Hematopoietic multipotent progenitor cell treated with erythropoietin and hydrocortisone succinate and interleukin-3 and kit ligand, for 15 days (in vitro differentiated cells): ENCODE data around the gene GZMB.
"Not testable (repeated sequence)": the region's sequence is repeated elsewhere in the genome, so short reads cannot be mapped to it uniquely, and the experiment has no call there.

ENCODE experiments used
- DNase-seq: peaks from one replicate; pipeline ENCODE4 v3.0.0-alpha.2; 2015; ENCODE audit warnings: low spot score

The GZMB gene

GRCh38 chr14:24631749-24632335 lies 2.1 kb downstream of the GZMB start:
- DNase-seq = no peak

GRCh38 chr14:24630872-24631477 lies 3.0 kb downstream of the GZMB start:
- DNase-seq = no peak

- DNase-seq = no peak
These were observed 3.7 kb downstream of the GZMB start for GRCh38 chr14:24630087-24630871.

- no peak for DNase-seq
These were observed 4.5 kb downstream of the GZMB start for GRCh38 chr14:24629521-24629920.

- no peak for DNase-seq
These were observed 20.2 kb downstream of the GZMB start for GRCh38 chr14:24613747-24614146.

- no peak for DNase-seq
These were observed 20.7 kb downstream of the GZMB start for GRCh38 chr14:24613241-24613640.

- no peak for DNase-seq
These were observed 21.8 kb downstream of the GZMB start for GRCh38 chr14:24612196-24612595.

GRCh38 chr14:24609655-24610344 lies 24.2 kb downstream of the GZMB start, which contains the start of gene GZMH:
GZMH (minus strand) TSS chr14:24609685; CDS start chr14:24609613, 72 bp downstream.
- no peak for DNase-seq

GRCh38 chr14:24607635-24608514 lies 26.1 kb downstream of the GZMB start:
- no peak for DNase-seq

- no peak for DNase-seq
These were observed 26.9 kb downstream of the GZMB start for GRCh38 chr14:24607081-24607480.

GRCh38 chr14:24606297-24606696 lies 27.7 kb downstream of the GZMB start:
- no peak for DNase-seq

GRCh38 chr14:24605435-24606190 lies 28.4 kb downstream of the GZMB start:
- peak; percentile 39 for DNase-seq

GRCh38 chr14:24597403-24597802 lies 36.6 kb downstream of the GZMB start:
- DNase-seq = no peak

- DNase-seq = no peak
These were observed 38.7 kb downstream of the GZMB start for GRCh38 chr14:24595073-24595808.

- not testable (repeated sequence) for DNase-seq
These were observed 43.0 kb downstream of the GZMB start for GRCh38 chr14:24591004-24591403.

- not testable (repeated sequence) for DNase-seq
These were observed 49.6 kb downstream of the GZMB start for GRCh38 chr14:24584402-24584801.
